Measurements from ENCODE around the gene CYP1B1.

Gene CYP1B1

DNA sequence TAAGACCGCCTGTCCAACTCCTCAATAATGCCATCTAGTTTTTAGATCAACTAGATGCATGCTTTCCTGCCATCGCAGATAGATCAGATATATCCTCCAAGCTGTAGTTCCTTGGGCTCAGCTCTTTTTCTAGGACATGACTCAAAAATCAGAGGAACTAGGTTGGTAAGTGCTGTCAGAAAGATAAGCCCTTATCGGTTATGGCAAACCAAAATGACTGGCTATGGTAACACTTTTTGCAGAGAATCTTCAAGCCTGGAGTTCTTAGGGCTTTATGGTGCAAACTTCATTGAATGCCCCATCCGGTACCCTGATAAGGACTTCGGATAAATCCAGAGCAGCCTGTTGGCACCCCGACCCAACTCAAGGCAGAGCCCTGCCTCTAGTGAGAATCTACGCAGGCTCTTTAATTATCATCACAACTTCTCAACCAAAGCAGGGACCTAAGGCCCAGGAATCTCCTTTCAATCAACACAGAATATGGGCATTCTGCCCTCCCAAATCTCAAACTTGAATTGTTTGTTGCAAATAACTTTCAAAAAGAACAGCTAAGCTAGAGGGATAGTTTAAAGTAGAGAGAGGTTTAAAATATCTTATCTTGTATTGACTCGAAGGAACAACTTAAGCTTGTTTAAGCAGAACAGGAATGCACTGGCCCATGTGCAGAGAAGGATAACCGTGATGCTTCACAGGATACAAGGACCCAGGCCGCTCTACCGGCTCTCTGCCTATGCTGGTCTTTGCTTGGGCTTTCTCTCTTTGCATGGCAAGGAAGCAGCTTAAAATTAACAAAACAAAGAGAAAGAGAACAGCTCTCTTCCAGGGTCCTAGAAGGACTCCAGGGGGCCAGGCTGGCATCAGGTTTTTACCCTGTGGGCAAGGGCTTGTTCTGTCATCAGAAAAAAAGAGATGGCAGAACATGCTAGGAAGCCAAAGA is 3.4 kb upstream of the CYP1B1 start:
- peak; percentile 62 for DNase-seq (ENCODE audit: low read depth)
- no peak overlapping the region for H3K4me3 ChIP-seq (ENCODE audit: low read depth, low read length)
- TF ChIP-seq MYC (IDR thresholded peaks at IDR 0.05; ENCODE audit: low read depth, low read length) (no peak), POLR2A (IDR thresholded peaks at IDR 0.05; ENCODE audit: extremely low read depth, insufficient read length) (no peak)
- TF ChIP-seq, protein P1, sequence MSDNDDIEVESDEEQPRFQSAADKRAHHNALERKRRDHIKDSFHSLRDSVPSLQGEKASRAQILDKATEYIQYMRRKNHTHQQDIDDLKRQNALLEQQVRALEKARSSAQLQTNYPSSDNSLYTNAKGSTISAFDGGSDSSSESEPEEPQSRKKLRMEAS (IDR thresholded peaks at IDR 0.05; ENCODE audit: low read depth, low read length), result no peak
- TF ChIP-seq, protein P2, sequence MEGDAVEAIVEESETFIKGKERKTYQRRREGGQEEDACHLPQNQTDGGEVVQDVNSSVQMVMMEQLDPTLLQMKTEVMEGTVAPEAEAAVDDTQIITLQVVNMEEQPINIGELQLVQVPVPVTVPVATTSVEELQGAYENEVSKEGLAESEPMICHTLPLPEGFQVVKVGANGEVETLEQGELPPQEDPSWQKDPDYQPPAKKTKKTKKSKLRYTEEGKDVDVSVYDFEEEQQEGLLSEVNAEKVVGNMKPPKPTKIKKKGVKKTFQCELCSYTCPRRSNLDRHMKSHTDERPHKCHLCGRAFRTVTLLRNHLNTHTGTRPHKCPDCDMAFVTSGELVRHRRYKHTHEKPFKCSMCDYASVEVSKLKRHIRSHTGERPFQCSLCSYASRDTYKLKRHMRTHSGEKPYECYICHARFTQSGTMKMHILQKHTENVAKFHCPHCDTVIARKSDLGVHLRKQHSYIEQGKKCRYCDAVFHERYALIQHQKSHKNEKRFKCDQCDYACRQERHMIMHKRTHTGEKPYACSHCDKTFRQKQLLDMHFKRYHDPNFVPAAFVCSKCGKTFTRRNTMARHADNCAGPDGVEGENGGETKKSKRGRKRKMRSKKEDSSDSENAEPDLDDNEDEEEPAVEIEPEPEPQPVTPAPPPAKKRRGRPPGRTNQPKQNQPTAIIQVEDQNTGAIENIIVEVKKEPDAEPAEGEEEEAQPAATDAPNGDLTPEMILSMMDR (IDR thresholded peaks at IDR 0.05; ENCODE audit: low read depth, low read length), result no peak

DNA sequence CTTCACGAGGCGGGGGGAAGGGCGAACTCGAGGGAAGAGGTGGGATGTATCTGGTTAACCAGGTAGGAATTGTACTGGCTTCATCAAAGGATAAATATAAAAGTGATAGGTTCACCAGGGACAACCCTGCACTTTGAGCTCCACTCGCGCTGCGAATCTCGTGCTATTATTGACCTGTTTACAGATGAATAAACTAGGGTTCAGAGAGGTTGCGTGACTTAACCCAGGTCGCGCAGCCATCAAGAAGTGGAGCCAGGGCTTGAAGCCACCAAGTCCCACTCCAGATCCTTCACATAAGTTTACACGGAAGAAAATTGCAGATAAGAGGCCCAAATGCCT is 1.4 kb upstream of the CYP1B1 start:
- DNase-seq (ENCODE audit: low read depth), result no peak
- TF ChIP-seq, protein P1 (IDR thresholded peaks at IDR 0.05; ENCODE audit: low read depth, low read length), result no peak
- TF ChIP-seq, protein P2 (IDR thresholded peaks at IDR 0.05; ENCODE audit: low read depth, low read length), result no peak
- TF ChIP-seq MYC (IDR thresholded peaks at IDR 0.05; ENCODE audit: low read depth, low read length) (no peak), POLR2A (IDR thresholded peaks at IDR 0.05; ENCODE audit: extremely low read depth, insufficient read length) (no peak)
- H3K4me3 ChIP-seq (ENCODE audit: low read depth, low read length), result peak overlapping the region; percentile 50

DNA sequence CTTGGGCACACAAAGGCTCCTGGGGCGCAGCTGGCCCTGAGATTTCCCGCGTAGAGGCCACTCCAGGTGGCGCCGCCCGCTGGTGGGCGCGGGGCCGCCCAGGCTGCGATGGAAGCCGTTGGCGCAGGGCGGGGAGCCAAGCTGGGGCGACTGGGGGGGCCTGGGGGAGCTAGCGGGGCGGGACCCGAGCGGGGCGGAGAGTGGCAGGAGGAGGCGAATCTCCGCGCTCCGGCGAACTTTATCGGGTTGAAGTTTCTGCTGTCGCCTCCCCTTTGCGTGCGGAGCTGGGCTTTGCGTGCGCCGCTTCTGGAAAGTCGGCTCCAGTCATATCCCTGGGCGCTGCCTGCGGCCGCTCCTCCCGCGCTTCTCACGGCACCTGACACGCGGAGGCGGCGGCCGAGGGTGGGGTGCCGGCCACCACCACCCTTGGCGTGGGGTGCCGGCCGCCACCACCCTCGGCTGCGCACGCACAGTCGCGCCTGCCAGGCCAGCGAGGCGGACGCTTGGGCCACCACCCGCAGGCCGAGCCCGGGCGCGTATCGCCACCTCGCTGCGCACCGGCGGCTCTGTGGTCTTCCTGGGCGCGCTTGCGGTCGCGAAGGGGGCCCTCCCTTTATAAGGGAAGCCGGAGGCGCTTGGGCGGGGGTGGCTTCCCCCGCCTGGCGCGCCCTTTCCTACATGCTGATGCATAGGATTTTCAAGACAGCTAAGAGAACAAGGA is 919 bp upstream of the CYP1B1 start:
- peak; percentile 95 for DNase-seq (ENCODE audit: low read depth)
- TF ChIP-seq MYC (IDR thresholded peaks at IDR 0.05; ENCODE audit: low read depth, low read length) (no peak), POLR2A (IDR thresholded peaks at IDR 0.05; ENCODE audit: extremely low read depth, insufficient read length) (no peak)
- TF ChIP-seq, protein P2 (IDR thresholded peaks at IDR 0.05; ENCODE audit: low read depth, low read length), result peak; percentile 17
- TF ChIP-seq, protein P1 (IDR thresholded peaks at IDR 0.05; ENCODE audit: low read depth, low read length), result no peak
- peak overlapping the region; percentile 71 for H3K4me3 ChIP-seq (ENCODE audit: low read depth, low read length)

DNA sequence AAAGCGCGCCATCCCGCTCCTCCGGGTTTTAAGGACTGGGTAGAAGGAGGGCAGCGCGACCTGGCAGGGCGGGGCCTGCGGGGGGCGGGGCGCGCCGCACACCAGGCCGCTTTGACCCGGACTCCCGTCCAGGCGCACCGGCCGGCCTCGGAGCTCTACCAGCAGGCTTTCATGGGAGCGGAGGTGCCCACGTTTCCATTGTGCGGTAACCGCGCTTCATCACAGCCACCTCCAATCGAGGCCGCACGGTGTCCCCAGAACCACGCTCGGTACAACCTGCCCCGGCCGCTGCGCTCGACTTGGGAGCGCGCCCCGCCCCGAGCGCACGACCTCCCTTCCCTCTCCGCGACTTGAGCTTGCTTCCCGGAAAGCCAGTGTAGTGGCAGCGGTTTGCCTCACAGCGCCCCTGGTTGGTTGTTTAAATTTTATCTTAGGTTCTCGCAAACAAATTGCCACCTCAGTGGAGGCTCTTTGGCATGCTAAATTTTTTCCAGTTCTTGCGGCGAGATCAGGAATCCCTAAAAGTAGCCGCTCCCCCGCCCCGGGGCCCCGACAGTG is 280 bp upstream of the CYP1B1 start:
- DNase-seq (ENCODE audit: low read depth), result peak; percentile 90
- TF ChIP-seq POLR2A (IDR thresholded peaks at IDR 0.05; ENCODE audit: extremely low read depth, insufficient read length) (no peak), MYC (IDR thresholded peaks at IDR 0.05; ENCODE audit: low read depth, low read length) (no peak)
- TF ChIP-seq, protein P1 (IDR thresholded peaks at IDR 0.05; ENCODE audit: low read depth, low read length), result no peak
- TF ChIP-seq, protein P2 (IDR thresholded peaks at IDR 0.05; ENCODE audit: low read depth, low read length), result no peak
- H3K4me3 ChIP-seq (ENCODE audit: low read depth, low read length), result peak overlapping the region; percentile 71

DNA sequence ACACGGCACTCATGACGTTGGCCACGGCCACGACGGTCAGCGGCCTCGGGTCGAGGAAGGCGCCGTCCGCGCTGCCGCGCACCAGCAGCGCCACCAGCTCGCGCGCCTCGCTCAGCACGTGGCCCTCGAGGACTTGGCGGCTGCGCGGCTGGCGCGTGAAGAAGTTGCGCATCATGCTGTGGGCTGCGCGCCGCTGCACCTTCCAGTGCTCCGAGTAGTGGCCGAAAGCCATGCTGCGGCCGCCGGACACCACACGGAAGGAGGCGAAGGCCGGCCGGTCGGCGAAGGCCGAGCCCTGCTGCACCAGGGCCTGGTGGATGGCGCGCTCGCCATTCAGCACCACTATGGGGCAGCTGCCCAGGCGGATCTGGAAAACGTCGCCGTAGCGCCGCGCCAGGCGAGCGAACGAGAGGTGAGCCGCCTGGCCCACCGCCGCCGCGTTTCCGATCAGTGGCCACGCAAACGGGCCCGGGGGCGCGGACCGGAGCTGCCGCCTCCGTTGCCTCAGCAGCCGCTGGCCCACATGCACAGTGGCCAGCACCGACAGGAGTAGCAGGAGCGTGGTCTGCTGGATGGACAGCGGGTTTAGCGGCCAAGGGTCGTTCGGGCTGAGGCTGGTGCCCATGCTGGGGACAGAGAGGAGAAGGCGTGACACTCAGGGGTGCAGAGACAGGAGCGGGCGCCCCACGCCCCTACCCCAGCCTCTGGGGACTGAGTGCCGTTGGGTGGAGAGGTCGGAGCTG is 1.0 kb downstream of the CYP1B1 start:
- TF ChIP-seq, protein P2 (IDR thresholded peaks at IDR 0.05; ENCODE audit: low read depth, low read length), result no peak
- TF ChIP-seq POLR2A (IDR thresholded peaks at IDR 0.05; ENCODE audit: extremely low read depth, insufficient read length), result no peak
- TF ChIP-seq, protein P1 (IDR thresholded peaks at IDR 0.05; ENCODE audit: low read depth, low read length), result no peak
- TF ChIP-seq MYC (IDR thresholded peaks at IDR 0.05; ENCODE audit: low read depth, low read length), result no peak
- DNase-seq (ENCODE audit: low read depth), result peak; percentile 55
- peak overlapping the region; percentile 71 for H3K4me3 ChIP-seq (ENCODE audit: low read depth, low read length)
